A549 (cell line): Measurements from ENCODE around the gene PRR23E.

Source experiments
- CEBPB ChIP-seq, 2 experiments: fragments of >200 bp in 1 of 2; sonication (Bioruptor Twin) in 1 of 2; formaldehyde crosslinking in 1 of 2; IDR thresholded peaks; 2 replicates each; pipeline ENCODE4 v1.6.1; 2012 to 2016
- HOXA7 ChIP-seq: fragments of 250-450 bp; sonication (Bioruptor Pico); IDR thresholded peaks from 2 replicates; pipeline ENCODE4 v1.5.0; 2020; ENCODE audit warnings: mild to moderate bottlenecking, moderate library complexity
- JUN ChIP-seq, 2 experiments: fragments of >200 bp; sonication (Bioruptor Twin); formaldehyde crosslinking; IDR thresholded peaks; 2 replicates in 1 of 2; 3 replicates in 1 of 2; pipeline ENCODE4 v1.6.1; 2016 to 2017
- RCOR1 ChIP-seq: fragments of 150-350 bp; IDR thresholded peaks from 2 replicates; pipeline ENCODE4 v1.6.1; 2014; ENCODE audit warnings: antibody characterized with exemption, low read length, low read depth
- RNF2 ChIP-seq: fragments of 200-600 bp; sonication (generic); IDR thresholded peaks from 2 replicates; pipeline ENCODE4 v1.6.1; 2016; ENCODE audit warnings: low read depth, mild to moderate bottlenecking, antibody characterized with exemption, moderate library complexity, borderline replicate concordance
- ZFP36 ChIP-seq: fragments of 450-650 bp; IDR thresholded peaks from 2 replicates; pipeline ENCODE4 v1.6.1; 2014; ENCODE audit warnings: borderline replicate concordance; ENCODE audit not compliant: partially characterized antibody
- TF ChIP-seq, protein P1 (sequence below): fragments of 450-650 bp; IDR thresholded peaks from 2 replicates; pipeline ENCODE4 v1.6.1; 2014; ENCODE audit warnings: antibody characterized with exemption
- TF ChIP-seq, protein P2 (sequence below): IDR thresholded peaks from 2 replicates; pipeline ENCODE4 v1.6.1; 2012
- TF ChIP-seq, protein P3 (sequence below): fragments of >200 bp; sonication (Bioruptor Twin); formaldehyde crosslinking; IDR thresholded peaks from 3 replicates; pipeline ENCODE4 v1.5.1; 2016

DNA sequence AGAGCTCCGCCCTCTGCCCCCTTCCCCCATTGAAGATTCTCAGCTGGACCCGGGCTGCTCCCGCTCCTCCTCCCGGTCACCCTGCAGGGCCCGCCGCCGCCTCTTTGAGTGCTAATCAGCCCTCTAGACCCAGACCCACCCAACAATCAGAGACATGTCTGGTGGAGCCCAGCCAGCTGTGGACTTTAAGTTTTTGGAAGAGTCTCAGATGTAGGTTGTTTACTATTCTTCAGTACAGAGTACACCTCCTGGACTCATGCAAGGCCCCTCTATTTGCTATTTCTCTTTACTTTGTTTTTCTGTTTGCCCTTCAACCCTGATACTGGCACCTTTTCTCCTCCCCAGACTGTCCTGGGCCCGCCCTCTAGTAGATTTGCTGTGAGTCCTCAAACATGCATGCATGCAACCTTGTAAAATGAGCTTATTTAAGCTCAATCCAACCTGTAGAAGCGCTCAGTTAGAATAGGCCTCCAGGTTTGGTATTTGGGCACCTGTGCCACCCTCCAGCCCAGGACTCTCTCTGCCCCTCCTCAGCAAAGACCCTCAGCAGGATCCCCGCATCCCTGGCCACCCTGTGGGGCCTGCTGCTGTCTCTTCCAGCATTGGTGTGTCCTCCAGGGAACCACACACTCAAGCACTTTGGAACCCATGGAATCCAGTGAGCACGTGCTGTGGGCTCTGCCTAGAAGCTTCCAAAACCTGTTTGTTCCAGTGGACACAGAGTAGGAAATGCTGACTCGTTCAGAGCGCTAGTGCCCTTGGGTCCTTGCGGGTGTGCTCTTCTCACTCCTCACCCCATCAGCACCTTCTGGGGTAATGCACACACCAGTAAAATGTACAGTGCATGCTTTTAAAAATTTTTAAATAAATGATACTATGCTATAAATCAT lies 4.6 kb downstream of the PRR23E start:
- TF ChIP-seq RNF2 (no peak), RCOR1 (no peak), JUN (IDR thresholded peaks at IDR 0.05) (no peak), ZFP36 (no peak), HOXA7 (no peak), CEBPB (IDR thresholded peaks at IDR 0.05) (no peak)
- TF ChIP-seq, protein P1, sequence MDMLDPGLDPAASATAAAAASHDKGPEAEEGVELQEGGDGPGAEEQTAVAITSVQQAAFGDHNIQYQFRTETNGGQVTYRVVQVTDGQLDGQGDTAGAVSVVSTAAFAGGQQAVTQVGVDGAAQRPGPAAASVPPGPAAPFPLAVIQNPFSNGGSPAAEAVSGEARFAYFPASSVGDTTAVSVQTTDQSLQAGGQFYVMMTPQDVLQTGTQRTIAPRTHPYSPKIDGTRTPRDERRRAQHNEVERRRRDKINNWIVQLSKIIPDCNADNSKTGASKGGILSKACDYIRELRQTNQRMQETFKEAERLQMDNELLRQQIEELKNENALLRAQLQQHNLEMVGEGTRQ, result no peak
- TF ChIP-seq, protein P2, sequence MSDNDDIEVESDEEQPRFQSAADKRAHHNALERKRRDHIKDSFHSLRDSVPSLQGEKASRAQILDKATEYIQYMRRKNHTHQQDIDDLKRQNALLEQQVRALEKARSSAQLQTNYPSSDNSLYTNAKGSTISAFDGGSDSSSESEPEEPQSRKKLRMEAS, result no peak
- TF ChIP-seq, protein P3, sequence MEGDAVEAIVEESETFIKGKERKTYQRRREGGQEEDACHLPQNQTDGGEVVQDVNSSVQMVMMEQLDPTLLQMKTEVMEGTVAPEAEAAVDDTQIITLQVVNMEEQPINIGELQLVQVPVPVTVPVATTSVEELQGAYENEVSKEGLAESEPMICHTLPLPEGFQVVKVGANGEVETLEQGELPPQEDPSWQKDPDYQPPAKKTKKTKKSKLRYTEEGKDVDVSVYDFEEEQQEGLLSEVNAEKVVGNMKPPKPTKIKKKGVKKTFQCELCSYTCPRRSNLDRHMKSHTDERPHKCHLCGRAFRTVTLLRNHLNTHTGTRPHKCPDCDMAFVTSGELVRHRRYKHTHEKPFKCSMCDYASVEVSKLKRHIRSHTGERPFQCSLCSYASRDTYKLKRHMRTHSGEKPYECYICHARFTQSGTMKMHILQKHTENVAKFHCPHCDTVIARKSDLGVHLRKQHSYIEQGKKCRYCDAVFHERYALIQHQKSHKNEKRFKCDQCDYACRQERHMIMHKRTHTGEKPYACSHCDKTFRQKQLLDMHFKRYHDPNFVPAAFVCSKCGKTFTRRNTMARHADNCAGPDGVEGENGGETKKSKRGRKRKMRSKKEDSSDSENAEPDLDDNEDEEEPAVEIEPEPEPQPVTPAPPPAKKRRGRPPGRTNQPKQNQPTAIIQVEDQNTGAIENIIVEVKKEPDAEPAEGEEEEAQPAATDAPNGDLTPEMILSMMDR, result no peak
